ENCODE results near the gene ITPA. TPM values are rescaled to one million over a fixed set of nuclear protein-coding genes. Genes with fewer than 3 reads are reported as not detected.

ITPA gene
- total and polyA plus RNA-seq, 2 of the 13 experiments (the other 11 are each of a cell fraction or from before 2014, with no cell fraction given), result 60.1 to 103 TPM

- TF ChIP-seq RNF219 (CRISPR knock-in tag; IDR thresholded peaks at IDR 0.05) (no peak), MYNN (CRISPR knock-in tag; IDR thresholded peaks at IDR 0.05; ENCODE audit: low read depth) (no peak), ZNF235 (CRISPR knock-in tag; IDR thresholded peaks at IDR 0.05; ENCODE audit: borderline replicate concordance) (no peak), ZNF7 (CRISPR knock-in tag; IDR thresholded peaks at IDR 0.05) (peak; percentile 56; the same call in 1 of the 2 replicates), ZNF792 (CRISPR knock-in tag; IDR thresholded peaks at IDR 0.05) (peak; percentile 90), PCBP1 (IDR thresholded peaks at IDR 0.05; ENCODE audit: borderline replicate concordance, low read depth, low read length) (no peak), ZSCAN29 (CRISPR knock-in tag; conservative IDR thresholded peaks at IDR 0.05) (peak; percentile 69; the same call in 1 of the 2 replicates), ZNF570 (CRISPR knock-in tag; IDR thresholded peaks at IDR 0.05; ENCODE audit: borderline replicate concordance) (no peak), ZSCAN25 (CRISPR knock-in tag; IDR thresholded peaks at IDR 0.05) (peak; percentile 67; the same call in 1 of the 2 replicates), TBX3 (IDR thresholded peaks at IDR 0.05; ENCODE audit: borderline replicate concordance) (no peak), PCBP2 (optimal IDR thresholded peaks at IDR 0.05; ENCODE audit: low read depth, low read length, poor library complexity, severe bottlenecking) (no peak), ZC3H4 (CRISPR knock-in tag; IDR thresholded peaks at IDR 0.05; ENCODE audit: borderline replicate concordance) (no peak), ATF2 (CRISPR knock-in tag; IDR thresholded peaks at IDR 0.05) (peak; percentile 94), ZNF678 (CRISPR knock-in tag; IDR thresholded peaks at IDR 0.05) (no peak), ZNF567 (CRISPR knock-in tag; IDR thresholded peaks at IDR 0.05; ENCODE audit: borderline replicate concordance) (no peak), SRSF1 (optimal IDR thresholded peaks at IDR 0.05; ENCODE audit: low read depth, low read length) (no peak), ZKSCAN8 (CRISPR knock-in tag; IDR thresholded peaks at IDR 0.05; ENCODE audit: borderline replicate concordance) (no peak), UBTF (CRISPR knock-in tag; IDR thresholded peaks at IDR 0.05) (peak; percentile 86), ARID2 (CRISPR knock-in tag; IDR thresholded peaks at IDR 0.05; ENCODE audit: borderline replicate concordance) (no peak), KLF9 (CRISPR knock-in tag; IDR thresholded peaks at IDR 0.05; ENCODE audit: low read depth) (0 out of 2 replicates have a peak, but pooled peaks have one; percentile 15), ZFY (CRISPR knock-in tag; IDR thresholded peaks at IDR 0.05) (peak; percentile 57), RAD51 (IDR thresholded peaks at IDR 0.05; ENCODE audit: borderline replicate concordance) (no peak), NCOA1 (CRISPR knock-in tag; IDR thresholded peaks at IDR 0.05) (no peak), HDAC2 (CRISPR knock-in tag; IDR thresholded peaks at IDR 0.05) (peak; percentile 94)
Observed at GRCh38 chr20:3231889-3232588, 22.7 kb downstream of the ITPA start (continued).

Data from HepG2 (cell line).